ENCODE results near the gene INSR. TPM values are rescaled to one million over a fixed set of nuclear protein-coding genes. Genes with fewer than 3 reads are reported as not detected.

INSR gene
- polyA plus RNA-seq, 2 of the 4 experiments (the other 2 are of a cell fraction) = 1.8 to 3.3 TPM

DNA sequence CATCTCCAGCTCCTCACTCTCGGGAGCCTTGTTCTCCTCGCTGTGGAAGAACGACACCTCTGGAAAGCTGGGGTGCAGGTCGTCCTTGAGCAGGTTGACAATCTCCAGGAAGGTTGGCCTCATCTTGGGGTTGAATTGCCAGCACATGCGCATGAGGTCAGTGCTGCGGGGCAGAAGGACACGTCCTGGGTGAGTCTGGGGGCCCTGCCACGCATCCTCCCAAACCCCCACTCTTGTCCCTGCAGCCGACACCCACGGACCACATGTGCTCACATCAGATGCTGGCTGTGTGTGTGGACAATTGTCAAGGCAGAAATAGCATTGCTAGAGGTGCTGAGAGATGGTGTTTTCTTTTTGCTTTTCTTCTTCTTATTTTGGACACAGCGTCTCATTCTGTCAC, 177.0 kb downstream of the INSR start:
- H3K9me3 ChIP-seq = no peaks in the 10 kb centered on the region
- FAIRE-seq (no peak), DNase-seq (ENCODE audit: low read depth in 1 of 2, low spot score in 1 of 2) (no peak), ATAC-seq (no peak)
- no peak overlapping the region for H3K27ac ChIP-seq
- POLR2A ChIA-PET = no interaction called here
- H3K4me1 ChIP-seq = no peaks in the 10 kb centered on the region
- no peak overlapping the region for H3K4me2 ChIP-seq
- 82% methylated on average over 7 of the region's 11 CpGs for WGBS (ENCODE audit: missing lambda C conversion rate)
- CTCF ChIA-PET = no interaction called here
- H3K4me3 ChIP-seq = no peak overlapping the region
- TF ChIP-seq TP53 (CRISPR knock-in tag; IDR thresholded peaks at IDR 0.05) = no peak
- no peak for TF ChIP-seq MAZ (IDR thresholded peaks at IDR 0.05; ENCODE audit: borderline replicate concordance, low read depth, low read length)
- no peak for TF ChIP-seq SMC3 (IDR thresholded peaks at IDR 0.05)
- TF ChIP-seq CHD2 (IDR thresholded peaks at IDR 0.05; ENCODE audit: low read length, partially characterized antibody) = no peak
- no peak for TF ChIP-seq EHF (CRISPR knock-in tag; IDR thresholded peaks at IDR 0.05)
- TF ChIP-seq KDM1A (IDR thresholded peaks at IDR 0.05; ENCODE audit: low read depth) = no peak
- TF ChIP-seq HDAC2 (IDR thresholded peaks at IDR 0.05) = no peak
- no peak for TF ChIP-seq NFE2L2 (conservative IDR thresholded peaks at IDR 0.05; ENCODE audit: low read length)
- TF ChIP-seq, protein P1, sequence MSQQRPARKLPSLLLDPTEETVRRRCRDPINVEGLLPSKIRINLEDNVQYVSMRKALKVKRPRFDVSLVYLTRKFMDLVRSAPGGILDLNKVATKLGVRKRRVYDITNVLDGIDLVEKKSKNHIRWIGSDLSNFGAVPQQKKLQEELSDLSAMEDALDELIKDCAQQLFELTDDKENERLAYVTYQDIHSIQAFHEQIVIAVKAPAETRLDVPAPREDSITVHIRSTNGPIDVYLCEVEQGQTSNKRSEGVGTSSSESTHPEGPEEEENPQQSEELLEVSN (IDR thresholded peaks at IDR 0.05; ENCODE audit: borderline replicate concordance, low read depth) = no peak
- TF ChIP-seq RFX5 (IDR thresholded peaks at IDR 0.05) = no peak
- TF ChIP-seq FOSL2 (IDR thresholded peaks at IDR 0.05) = no peak
- TF ChIP-seq FOSL2 (CRISPR knock-in tag; IDR thresholded peaks at IDR 0.05) = no peak
- TF ChIP-seq, protein P2, sequence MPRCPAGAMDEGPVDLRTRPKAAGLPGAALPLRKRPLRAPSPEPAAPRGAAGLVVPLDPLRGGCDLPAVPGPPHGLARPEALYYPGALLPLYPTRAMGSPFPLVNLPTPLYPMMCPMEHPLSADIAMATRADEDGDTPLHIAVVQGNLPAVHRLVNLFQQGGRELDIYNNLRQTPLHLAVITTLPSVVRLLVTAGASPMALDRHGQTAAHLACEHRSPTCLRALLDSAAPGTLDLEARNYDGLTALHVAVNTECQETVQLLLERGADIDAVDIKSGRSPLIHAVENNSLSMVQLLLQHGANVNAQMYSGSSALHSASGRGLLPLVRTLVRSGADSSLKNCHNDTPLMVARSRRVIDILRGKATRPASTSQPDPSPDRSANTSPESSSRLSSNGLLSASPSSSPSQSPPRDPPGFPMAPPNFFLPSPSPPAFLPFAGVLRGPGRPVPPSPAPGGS (IDR thresholded peaks at IDR 0.05) = no peak
- no peak for TF ChIP-seq TFCP2L1 (CRISPR knock-in tag; IDR thresholded peaks at IDR 0.05)

DNA sequence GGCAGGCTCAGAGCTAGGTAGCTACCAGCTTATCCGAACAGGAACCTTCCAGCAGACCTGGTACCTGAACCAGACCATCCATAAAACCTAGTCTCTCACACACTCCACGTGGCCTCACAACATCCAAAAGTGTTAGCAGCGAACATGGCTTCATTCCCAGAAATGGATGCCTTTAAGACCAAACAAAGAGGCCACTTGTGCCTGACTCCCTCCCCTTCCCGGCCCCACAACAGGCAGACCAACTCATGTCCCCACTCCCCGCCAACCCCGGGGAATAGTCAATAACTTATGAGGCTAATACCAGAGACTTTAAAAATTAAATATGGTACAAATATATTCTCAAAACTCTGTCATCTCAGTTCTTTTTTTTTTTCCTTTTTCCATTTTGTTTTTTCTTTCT, 178.5 kb downstream of the INSR start:
- CTCF ChIA-PET = no interaction called here
- 83% methylated on average over 6 of the region's 6 CpGs for WGBS (ENCODE audit: missing lambda C conversion rate)
- no peak for ATAC-seq
- Histone ChIP-seq H3K9me3 (no peaks in the 10 kb centered on the region), H3K27ac (no peak overlapping the region), H3K4me3 (no peak overlapping the region), H3K4me1 (no peaks in the 10 kb centered on the region), H3K4me2 (no peak overlapping the region)
- TF ChIP-seq HOXB5 (CRISPR knock-in tag; IDR thresholded peaks at IDR 0.05) (no peak), ZSCAN20 (CRISPR knock-in tag; IDR thresholded peaks at IDR 0.05) (no peak), RFX5 (IDR thresholded peaks at IDR 0.05) (no peak), CBX8 (IDR thresholded peaks at IDR 0.05) (no peak), HDAC2 (IDR thresholded peaks at IDR 0.05) (no peak), RARB (CRISPR knock-in tag; IDR thresholded peaks at IDR 0.05) (no peak), NPAS2 (CRISPR knock-in tag; IDR thresholded peaks at IDR 0.05; ENCODE audit: borderline replicate concordance) (no peak), NR3C1 (IDR thresholded peaks at IDR 0.05) (no peak), CHD2 (IDR thresholded peaks at IDR 0.05; ENCODE audit: low read length, partially characterized antibody) (no peak), FOSL2 (IDR thresholded peaks at IDR 0.05) (no peak), FOSL2 (CRISPR knock-in tag; IDR thresholded peaks at IDR 0.05) (no peak)
- TF ChIP-seq, protein P3, sequence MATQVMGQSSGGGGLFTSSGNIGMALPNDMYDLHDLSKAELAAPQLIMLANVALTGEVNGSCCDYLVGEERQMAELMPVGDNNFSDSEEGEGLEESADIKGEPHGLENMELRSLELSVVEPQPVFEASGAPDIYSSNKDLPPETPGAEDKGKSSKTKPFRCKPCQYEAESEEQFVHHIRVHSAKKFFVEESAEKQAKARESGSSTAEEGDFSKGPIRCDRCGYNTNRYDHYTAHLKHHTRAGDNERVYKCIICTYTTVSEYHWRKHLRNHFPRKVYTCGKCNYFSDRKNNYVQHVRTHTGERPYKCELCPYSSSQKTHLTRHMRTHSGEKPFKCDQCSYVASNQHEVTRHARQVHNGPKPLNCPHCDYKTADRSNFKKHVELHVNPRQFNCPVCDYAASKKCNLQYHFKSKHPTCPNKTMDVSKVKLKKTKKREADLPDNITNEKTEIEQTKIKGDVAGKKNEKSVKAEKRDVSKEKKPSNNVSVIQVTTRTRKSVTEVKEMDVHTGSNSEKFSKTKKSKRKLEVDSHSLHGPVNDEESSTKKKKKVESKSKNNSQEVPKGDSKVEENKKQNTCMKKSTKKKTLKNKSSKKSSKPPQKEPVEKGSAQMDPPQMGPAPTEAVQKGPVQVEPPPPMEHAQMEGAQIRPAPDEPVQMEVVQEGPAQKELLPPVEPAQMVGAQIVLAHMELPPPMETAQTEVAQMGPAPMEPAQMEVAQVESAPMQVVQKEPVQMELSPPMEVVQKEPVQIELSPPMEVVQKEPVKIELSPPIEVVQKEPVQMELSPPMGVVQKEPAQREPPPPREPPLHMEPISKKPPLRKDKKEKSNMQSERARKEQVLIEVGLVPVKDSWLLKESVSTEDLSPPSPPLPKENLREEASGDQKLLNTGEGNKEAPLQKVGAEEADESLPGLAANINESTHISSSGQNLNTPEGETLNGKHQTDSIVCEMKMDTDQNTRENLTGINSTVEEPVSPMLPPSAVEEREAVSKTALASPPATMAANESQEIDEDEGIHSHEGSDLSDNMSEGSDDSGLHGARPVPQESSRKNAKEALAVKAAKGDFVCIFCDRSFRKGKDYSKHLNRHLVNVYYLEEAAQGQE (IDR thresholded peaks at IDR 0.05) = no peak
- TF ChIP-seq, protein P4, sequence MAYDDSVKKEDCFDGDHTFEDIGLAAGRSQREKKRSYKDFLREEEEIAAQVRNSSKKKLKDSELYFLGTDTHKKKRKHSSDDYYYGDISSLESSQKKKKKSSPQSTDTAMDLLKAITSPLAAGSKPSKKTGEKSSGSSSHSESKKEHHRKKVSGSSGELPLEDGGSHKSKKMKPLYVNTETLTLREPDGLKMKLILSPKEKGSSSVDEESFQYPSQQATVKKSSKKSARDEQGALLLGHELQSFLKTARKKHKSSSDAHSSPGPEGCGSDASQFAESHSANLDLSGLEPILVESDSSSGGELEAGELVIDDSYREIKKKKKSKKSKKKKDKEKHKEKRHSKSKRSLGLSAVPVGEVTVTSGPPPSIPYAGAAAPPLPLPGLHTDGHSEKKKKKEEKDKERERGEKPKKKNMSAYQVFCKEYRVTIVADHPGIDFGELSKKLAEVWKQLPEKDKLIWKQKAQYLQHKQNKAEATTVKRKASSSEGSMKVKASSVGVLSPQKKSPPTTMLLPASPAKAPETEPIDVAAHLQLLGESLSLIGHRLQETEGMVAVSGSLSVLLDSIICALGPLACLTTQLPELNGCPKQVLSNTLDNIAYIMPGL (CRISPR knock-in tag; IDR thresholded peaks at IDR 0.05; ENCODE audit: borderline replicate concordance) = no peak
- POLR2A ChIA-PET = no interaction called here
- DNase-seq (ENCODE audit: low read depth in 1 of 2, low spot score in 1 of 2) = no peak
- no peak for FAIRE-seq

All from A549 (cell line).